Measurements from ENCODE around the gene SLC39A11. TPM values are rescaled to one million over a fixed set of nuclear protein-coding genes. Genes with fewer than 3 reads are reported as not detected.

The SLC39A11 gene
- total RNA-seq, 3 donors from 2014 or later, result 16.7 to 23.3 (median 20.1) TPM

DNA sequence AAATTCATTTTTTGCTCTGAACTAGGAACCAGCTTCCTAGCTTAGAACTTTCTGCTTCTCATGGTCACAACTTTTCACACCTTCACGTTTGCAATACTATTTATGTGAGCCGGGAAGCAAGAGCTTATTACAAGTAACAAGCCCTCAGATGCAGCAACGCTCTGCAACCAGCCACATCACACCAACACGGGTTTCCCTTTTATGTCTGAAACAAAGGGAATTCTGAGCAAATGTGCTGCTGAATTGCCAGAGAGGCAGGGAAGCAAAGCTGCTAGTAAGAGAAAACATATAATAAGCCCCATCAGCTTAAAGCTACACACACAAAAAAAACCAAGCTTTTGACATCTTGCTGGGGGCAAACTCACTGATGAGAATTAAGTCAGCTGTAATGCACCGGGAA lies 122.2 kb downstream of the SLC39A11 start:
- no peaks in the 10 kb centered on the region for H3K27me3 Mint-ChIP-seq (ENCODE audit: low read depth)
- ATAC-seq (no peak), DNase-seq (no peak)
- no peaks in the 10 kb centered on the region for H3K36me3 Mint-ChIP-seq (ENCODE audit: insufficient read depth)
- no peak overlapping the region for H3K4me3 Mint-ChIP-seq
- peaks cover 3% of the 10 kb centered on the region for H3K4me1 Mint-ChIP-seq (ENCODE audit: low read depth)
- H3K9me3 Mint-ChIP-seq, result no peaks in the 10 kb centered on the region

DNA sequence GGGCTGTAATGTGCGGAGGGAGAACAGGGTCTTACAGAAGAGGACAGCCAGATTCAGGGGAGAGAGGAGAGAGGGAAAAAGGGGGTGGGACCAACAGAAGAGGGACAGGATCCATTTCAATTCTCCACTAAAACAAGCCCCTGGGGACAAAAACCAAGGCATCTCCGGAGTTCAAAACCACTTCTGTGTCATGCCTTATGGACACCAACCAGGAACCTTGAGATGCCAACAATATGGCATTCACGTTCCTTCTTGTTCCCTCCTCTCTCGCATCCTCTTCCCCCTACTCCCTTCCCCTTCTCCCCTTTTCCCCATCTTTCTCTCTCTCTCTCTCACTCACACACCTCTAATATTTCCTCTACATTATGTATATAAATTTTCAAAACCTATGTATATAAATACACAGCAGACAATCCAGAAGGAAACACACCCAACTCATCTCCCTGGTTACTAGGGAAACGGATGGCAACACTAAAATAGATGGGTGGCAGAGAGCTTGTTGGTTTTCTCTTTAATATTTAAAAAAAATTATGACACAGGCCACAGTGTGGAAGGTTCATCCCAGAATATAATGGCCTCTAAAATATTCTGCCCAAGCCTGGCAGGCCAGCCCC lies 123.1 kb downstream of the SLC39A11 start:
- Mint-ChIP-seq H3K9me3 (no peaks in the 10 kb centered on the region), H3K4me3 (no peak overlapping the region), H3K4me1 (ENCODE audit: low read depth) (peaks cover 3% of the 10 kb centered on the region), H3K27me3 (ENCODE audit: low read depth) (no peaks in the 10 kb centered on the region), H3K36me3 (ENCODE audit: insufficient read depth) (no peaks in the 10 kb centered on the region)
- ATAC-seq (no peak), DNase-seq (no peak)

DNA sequence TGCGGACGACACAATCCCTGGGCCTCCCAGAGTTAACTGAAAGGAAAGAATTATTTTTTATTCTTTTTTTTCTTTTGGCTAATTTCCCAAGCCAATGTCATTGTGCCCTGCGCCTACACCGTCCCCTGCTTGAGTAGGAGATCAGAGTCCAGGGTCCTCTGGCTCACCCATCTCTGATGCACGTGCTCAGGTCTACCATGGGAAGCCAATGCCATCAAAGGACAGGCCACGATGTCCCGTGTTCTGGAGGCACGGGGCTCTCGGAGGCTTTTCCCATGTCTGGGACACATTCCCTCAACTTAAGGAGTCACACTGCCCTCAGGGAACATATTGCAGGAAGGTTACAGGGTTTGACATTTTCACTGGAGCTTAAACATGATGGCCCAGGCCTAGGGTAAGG lies 123.7 kb downstream of the SLC39A11 start:
- H3K36me3 Mint-ChIP-seq (ENCODE audit: insufficient read depth), result no peaks in the 10 kb centered on the region
- H3K4me1 Mint-ChIP-seq (ENCODE audit: low read depth), result peaks cover 3% of the 10 kb centered on the region
- ATAC-seq, result no peak
- no peak for DNase-seq
- H3K4me3 Mint-ChIP-seq, result no peak overlapping the region
- no peaks in the 10 kb centered on the region for H3K27me3 Mint-ChIP-seq (ENCODE audit: low read depth)
- no peaks in the 10 kb centered on the region for H3K9me3 Mint-ChIP-seq

DNA sequence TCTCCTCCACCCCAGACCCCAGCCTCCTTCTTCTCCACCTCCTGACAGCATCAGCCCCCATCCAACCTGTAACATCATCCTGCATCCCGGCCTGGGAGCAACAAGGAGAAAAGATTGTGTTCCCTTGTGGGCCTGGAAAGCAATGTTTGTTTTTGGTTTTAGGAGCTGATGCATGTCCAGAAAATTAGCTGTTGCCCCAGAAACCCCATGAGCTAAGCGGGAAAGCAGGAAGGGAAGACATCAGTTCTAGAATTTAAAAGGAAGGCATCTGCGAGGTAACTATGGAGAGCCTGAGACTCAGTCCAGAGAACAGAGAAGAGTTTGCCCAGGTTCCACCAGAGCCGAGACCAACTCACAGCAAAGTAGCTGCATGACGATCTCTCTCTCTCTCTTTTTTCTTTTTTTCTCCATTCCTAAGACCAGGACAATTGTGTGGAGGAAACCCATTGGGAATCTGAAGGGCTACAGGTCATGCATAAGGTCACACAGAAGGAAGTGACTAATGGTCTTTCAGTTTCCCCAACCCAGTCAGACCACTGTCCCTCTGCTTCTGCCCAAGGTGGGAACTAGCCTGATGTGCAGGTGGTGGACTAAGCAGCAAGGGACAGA lies 124.4 kb downstream of the SLC39A11 start:
- Mint-ChIP-seq H3K9me3 (no peaks in the 10 kb centered on the region), H3K36me3 (ENCODE audit: insufficient read depth) (peaks cover 2% of the 10 kb centered on the region), H3K4me3 (no peak overlapping the region), H3K27me3 (ENCODE audit: low read depth) (no peaks in the 10 kb centered on the region), H3K4me1 (ENCODE audit: low read depth) (peaks cover 3% of the 10 kb centered on the region)
- no peak for DNase-seq
- ATAC-seq, result no peak

DNA sequence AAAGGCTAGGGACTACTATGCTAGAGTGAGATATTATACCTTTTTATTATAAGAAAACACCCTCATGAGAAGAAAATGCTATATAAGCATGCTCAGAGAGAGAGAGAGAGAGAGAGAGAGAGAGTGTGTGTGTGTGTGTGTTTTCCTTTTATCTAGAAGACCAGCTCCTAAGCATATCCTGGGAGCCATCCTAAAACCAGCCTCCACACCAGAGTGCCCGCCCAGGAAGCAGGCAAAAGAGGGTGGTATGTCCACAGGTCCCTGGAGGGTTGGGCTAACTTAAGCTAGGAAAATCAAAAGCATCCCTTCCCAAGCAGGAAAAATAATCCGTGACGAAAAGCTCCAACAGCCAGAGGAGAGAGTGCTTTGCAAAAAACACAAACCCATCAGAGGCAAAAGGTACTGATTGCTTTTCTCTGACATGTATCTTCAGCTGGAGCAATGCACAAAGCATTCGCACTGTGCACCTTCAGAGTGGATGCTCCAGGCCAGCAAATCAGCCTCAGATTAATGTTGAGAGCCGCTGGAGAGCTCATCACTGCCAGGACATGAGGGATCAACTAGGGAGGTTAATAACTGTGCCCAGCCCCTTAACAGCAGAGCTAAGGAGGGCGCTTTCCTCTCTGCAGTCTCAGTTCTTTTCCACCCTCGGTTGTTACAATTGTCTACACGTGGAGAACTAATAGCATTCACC lies 125.1 kb downstream of the SLC39A11 start:
- Mint-ChIP-seq H3K9me3 (no peaks in the 10 kb centered on the region), H3K4me3 (no peak overlapping the region), H3K36me3 (ENCODE audit: insufficient read depth) (peaks cover 2% of the 10 kb centered on the region), H3K4me1 (ENCODE audit: low read depth) (peaks cover 3% of the 10 kb centered on the region), H3K27me3 (ENCODE audit: low read depth) (no peaks in the 10 kb centered on the region)
- DNase-seq (no peak), ATAC-seq (no peak)

DNA sequence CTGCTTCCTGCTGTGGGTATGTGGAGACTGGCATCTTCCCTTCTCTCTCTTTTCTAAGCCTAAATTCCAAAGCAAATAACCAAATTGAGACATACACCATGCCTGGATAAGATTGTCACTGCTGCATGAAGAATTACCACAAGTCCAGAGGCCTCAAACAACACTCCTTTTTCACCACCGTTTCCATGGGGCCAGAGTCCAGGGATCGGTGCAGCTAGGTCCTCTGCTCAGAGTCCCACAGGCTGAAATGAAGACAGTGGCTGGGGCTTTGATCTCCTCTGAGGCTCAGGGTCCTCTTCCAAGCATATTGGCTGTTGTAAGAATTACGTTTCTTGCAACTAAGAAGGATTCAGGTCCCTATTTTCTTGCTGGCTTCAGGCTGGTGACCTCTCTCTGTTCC lies 130.4 kb downstream of the SLC39A11 start:
- no peak for ATAC-seq
- Mint-ChIP-seq H3K36me3 (ENCODE audit: insufficient read depth) (peaks cover 2% of the 10 kb centered on the region), H3K27me3 (ENCODE audit: low read depth) (no peaks in the 10 kb centered on the region), H3K4me3 (no peak overlapping the region), H3K9me3 (no peaks in the 10 kb centered on the region), H3K4me1 (ENCODE audit: low read depth) (no peaks in the 10 kb centered on the region)
- no peak for DNase-seq

DNA sequence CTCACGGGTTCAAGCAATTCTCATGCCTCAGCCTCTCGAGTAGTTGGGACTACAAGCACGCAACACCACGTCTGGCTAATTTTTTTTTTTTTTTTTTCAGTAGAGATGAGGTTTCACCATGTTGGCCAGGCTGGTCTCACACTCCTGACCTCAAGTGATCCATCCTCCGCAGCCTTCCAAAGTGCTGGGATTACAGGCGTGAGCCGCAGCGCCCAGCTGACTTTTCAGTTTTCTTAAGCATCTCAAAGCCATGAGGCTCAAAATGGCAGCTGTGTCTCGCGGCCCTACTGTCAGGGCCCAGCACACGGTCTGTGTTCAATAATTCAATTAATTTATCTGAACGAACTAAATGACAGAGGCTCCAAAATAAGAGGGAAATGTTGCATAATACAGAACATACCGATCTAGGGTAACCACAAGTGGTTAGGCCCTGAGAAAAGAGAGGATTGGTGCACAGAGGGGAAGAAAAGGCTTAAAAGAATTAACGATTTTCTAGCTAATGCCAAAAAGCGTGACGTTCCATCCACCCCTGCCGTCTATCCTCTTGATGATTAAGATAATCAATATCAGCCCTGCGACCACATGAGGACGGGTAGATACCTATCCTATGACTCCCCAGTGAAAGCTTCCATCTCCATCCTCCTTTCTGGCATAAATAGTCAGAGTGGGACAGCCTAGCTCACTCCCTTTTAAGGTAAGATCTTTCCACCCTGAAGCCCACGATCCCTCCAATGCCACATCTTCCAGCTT lies 136.9 kb downstream of the SLC39A11 start:
- Mint-ChIP-seq H3K4me1 (ENCODE audit: low read depth) (no peaks in the 10 kb centered on the region), H3K4me3 (no peak overlapping the region), H3K9me3 (no peaks in the 10 kb centered on the region), H3K36me3 (ENCODE audit: insufficient read depth) (no peaks in the 10 kb centered on the region), H3K27me3 (ENCODE audit: low read depth) (no peaks in the 10 kb centered on the region)
- DNase-seq (no peak), ATAC-seq (no peak)

DNA sequence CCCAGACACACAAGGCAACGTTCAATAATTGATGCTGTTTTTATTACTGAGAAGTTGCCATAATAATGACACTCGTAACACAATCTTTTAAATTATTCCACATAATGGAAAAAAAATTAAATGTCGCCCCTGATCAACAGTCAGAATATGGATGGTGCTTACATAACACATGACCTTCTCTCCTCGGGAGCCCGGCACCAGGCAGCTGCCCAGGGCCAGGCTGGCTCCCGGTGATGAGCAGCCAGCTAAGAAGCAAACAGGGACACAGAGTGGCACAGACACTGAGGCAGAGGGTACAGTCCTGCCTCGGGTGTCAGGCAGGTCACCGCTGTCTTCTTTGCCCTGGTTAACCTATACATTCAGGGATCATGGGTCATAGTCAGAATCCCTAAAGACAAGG lies 137.9 kb downstream of the SLC39A11 start:
- Mint-ChIP-seq H3K4me1 (ENCODE audit: low read depth) (no peaks in the 10 kb centered on the region), H3K27me3 (ENCODE audit: low read depth) (no peaks in the 10 kb centered on the region), H3K36me3 (ENCODE audit: insufficient read depth) (no peaks in the 10 kb centered on the region), H3K4me3 (no peak overlapping the region), H3K9me3 (no peaks in the 10 kb centered on the region)
- no peak for ATAC-seq
- DNase-seq, result no peak

DNA sequence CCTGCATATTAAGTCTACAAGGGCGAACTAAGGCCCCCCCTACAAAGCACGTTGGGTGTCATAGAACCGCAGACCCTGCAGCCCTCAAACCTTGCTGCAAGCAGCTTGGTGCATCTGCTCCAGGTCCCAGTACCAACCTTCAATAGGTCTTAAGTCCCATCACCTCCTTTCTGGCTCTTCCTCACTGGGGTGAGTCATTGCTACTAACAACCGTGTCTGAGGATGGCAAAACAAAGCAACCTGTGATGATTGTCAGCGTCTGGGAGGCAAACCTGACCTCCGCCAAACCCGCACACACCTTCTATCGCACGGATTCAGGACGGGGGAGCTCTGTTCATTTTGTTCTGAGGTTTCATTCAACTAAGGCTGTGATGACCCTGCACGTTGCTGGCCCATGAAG lies 138.9 kb downstream of the SLC39A11 start:
- ATAC-seq (no peak), DNase-seq (no peak)
- Mint-ChIP-seq H3K4me3 (no peak overlapping the region), H3K4me1 (ENCODE audit: low read depth) (no peaks in the 10 kb centered on the region), H3K36me3 (ENCODE audit: insufficient read depth) (no peaks in the 10 kb centered on the region), H3K9me3 (no peaks in the 10 kb centered on the region), H3K27me3 (ENCODE audit: low read depth) (no peaks in the 10 kb centered on the region)

DNA sequence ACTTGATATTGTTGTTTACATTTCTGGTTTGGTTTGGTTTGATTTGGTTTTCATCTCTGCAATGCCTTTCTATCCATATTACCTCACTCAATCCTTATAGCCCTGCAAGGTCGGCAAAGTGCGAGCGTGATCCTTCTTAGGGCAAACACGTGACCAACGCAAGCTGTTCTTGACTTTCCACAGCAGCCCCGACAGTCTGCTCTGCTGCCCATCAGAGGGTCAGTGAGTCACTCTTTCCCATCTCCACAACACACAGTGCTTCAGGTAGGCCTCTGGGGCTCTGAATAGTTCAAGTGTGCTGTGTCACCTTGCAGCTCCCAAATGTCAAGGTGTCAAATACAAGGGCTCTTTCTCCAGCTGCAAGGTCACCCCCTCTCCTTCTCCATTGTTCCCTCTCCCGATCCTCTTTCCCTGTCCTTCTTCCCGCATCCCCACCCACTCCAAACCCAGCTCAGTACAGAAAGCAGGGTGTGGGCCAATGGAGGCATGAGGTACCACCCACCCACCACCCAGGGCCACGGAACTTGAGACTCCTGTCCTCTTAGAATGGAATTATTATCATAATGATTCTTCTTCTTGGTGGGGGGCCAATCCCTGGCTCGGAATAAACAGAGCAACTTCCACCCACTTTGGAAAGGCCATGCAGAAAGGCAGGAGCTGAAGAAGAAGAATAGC lies 139.7 kb downstream of the SLC39A11 start:
- no peak for ATAC-seq
- H3K4me1 Mint-ChIP-seq (ENCODE audit: low read depth), result no peaks in the 10 kb centered on the region
- no peaks in the 10 kb centered on the region for H3K27me3 Mint-ChIP-seq (ENCODE audit: low read depth)
- H3K9me3 Mint-ChIP-seq, result no peaks in the 10 kb centered on the region
- no peak overlapping the region for H3K4me3 Mint-ChIP-seq
- DNase-seq, result no peak
- no peaks in the 10 kb centered on the region for H3K36me3 Mint-ChIP-seq (ENCODE audit: insufficient read depth)

DNA sequence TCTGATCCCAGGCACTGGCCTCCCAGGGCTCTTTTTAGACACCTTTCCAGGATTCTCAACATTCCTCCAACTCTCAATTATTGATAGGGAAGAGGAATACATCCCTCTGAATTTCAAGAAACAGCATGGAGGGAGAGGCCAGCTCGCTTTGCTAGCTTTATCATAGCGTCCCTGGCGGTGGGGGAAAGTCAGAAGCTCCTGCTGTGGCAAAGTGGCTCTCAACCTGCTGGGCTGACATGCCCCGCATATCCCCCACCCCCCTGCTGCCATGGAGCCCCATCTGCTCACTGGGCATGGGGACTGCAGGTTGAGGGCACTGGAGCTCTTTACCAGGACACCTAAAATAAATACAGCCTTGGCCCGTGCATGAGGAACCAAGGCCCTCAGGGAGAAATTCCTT lies 140.3 kb downstream of the SLC39A11 start:
- Mint-ChIP-seq H3K36me3 (ENCODE audit: insufficient read depth) (peaks cover 4% of the 10 kb centered on the region), H3K4me1 (ENCODE audit: low read depth) (no peaks in the 10 kb centered on the region), H3K9me3 (no peaks in the 10 kb centered on the region), H3K4me3 (no peak overlapping the region), H3K27me3 (ENCODE audit: low read depth) (no peaks in the 10 kb centered on the region)
- DNase-seq (no peak), ATAC-seq (no peak)

DNA sequence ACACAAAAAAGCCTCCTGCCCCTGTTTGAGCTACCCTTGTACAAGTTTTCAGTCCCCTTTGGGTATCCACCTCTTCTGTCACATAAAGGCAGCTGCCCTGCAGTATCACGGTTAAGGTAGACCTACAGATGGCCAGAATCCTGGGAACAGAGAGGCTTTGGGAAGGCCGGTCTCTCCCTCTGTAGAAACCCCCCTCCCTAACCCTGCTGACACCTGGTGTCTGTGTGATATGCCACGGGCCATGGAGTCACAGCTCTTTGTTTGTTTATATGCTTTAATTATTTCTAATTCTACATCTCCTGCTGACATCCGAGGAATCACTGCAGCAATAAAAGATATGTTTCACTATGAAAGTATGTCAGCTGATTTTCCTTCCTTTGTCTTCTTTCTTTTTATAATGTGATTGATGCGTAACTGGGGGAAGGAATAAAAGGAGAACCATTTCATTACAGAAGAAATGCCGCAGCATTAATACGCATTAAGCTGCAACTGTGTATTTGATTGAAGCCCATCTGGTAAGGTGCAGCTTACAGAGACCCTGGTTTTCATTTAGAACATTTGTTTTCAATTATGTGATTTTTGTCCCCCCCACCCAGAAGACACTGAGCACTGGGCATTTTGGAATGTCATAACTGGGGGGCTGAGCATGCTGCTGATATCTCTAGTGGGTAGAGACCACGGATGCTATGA lies 142.1 kb downstream of the SLC39A11 start:
- ATAC-seq, result no peak
- Mint-ChIP-seq H3K4me1 (ENCODE audit: low read depth) (no peaks in the 10 kb centered on the region), H3K4me3 (no peak overlapping the region), H3K27me3 (ENCODE audit: low read depth) (no peaks in the 10 kb centered on the region), H3K9me3 (no peaks in the 10 kb centered on the region), H3K36me3 (ENCODE audit: insufficient read depth) (peaks cover 16% of the 10 kb centered on the region)
- DNase-seq, result no peak

DNA sequence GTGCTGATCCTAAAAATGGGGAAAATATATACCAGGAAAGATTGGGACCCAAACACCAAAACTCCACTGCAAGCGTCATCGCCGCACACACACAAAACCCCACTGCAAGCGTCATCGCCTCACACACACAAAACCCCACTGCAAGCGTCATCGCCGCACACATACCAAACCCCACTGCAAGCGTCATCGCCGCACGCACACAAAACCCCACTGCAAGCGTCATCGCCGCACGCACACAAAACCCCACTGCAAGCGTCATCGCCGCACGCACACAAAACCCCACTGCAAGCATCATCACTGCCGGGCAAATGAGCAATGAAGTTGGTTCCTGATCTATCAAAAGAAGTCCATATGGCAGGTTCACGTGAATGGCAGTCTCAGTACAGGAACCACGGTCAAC lies 144.4 kb downstream of the SLC39A11 start:
- DNase-seq (no peak), ATAC-seq (no peak)
- Mint-ChIP-seq H3K27me3 (ENCODE audit: low read depth) (no peaks in the 10 kb centered on the region), H3K36me3 (ENCODE audit: insufficient read depth) (peaks cover 25% of the 10 kb centered on the region), H3K9me3 (no peaks in the 10 kb centered on the region), H3K4me3 (no peak overlapping the region), H3K4me1 (ENCODE audit: low read depth) (no peaks in the 10 kb centered on the region)

DNA sequence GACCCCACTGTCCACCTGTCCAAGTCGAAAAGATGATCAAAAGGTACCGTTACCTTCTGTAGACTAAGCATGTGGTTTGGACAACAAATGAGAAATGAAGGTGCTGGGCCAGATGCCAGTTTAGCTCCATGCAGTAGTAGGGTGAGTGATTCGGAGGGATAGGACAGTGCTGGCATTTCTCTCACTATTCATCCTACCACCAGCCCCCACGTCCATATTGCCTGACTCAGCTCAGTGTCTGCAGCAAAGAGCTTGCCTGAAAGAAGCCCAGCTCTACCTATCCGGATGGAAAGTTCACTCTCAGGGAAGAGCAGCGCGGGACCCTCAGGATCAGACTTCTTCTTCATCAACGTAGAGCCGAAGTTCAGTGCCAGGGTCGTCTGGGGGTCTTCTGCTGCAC lies 145.0 kb downstream of the SLC39A11 start:
- peaks cover 30% of the 10 kb centered on the region for H3K36me3 Mint-ChIP-seq (ENCODE audit: insufficient read depth)
- no peaks in the 10 kb centered on the region for H3K9me3 Mint-ChIP-seq
- ATAC-seq (no peak), DNase-seq (no peak)
- no peak overlapping the region for H3K4me3 Mint-ChIP-seq
- no peaks in the 10 kb centered on the region for H3K4me1 Mint-ChIP-seq (ENCODE audit: low read depth)
- no peaks in the 10 kb centered on the region for H3K27me3 Mint-ChIP-seq (ENCODE audit: low read depth)
